ENCODE measurements around the gene SLC38A9.

GRCh38 chr5:55626790-55627189, 85.3 kb downstream of the SLC38A9 start:
- TF ChIP-seq CTCF (IDR thresholded peaks at IDR 0.05) (no peak), POLR2A (IDR thresholded peaks at IDR 0.05) (no peak)

Measured in testis (tissue), 2 donors.